A549 (cell line): Measurements from ENCODE around the gene OTULIN. TPM values are rescaled to one million over a fixed set of nuclear protein-coding genes. Genes with fewer than 3 reads are reported as not detected.

ENCODE experiments used
- ATAC-seq, 2 experiments: fragments of 200-7000 bp in 1 of 2; fragments of >200 bp in 1 of 2; cut with Nextera tagmentation in 1 of 2; cut with Tn5 transposase in 1 of 2; 3 replicates each; pipeline versions ENCODE4 v1.8.0 to v1.9.1; 2018 to 2020; ENCODE audit warnings: mild to moderate bottlenecking in 1 of 2, moderate library complexity in 1 of 2
- CTCF ChIA-PET: fragments of 300-600 bp; sonication (Branson Sonifier 250); formaldehyde crosslinking; extraction: SDS; loops from one replicate; lab custom pipeline; 2021; ENCODE audit warnings: antibody characterized with exemption, inconsistent platforms; lab: Yijun Ruan, JAX
- POLR2A ChIA-PET: fragments of 350-600 bp; formaldehyde crosslinking; extraction: SDS; loops from one replicate; lab custom pipeline; 2021; ENCODE audit warnings: antibody characterized with exemption, inconsistent platforms; lab: Yijun Ruan, JAX
- DNase-seq, 2 experiments: peaks; one replicate each; pipeline versions ENCODE4 v3.0.0 to v3.0.0-alpha.2; 2011 to 2016; ENCODE audit warnings: low read depth in 1 of 2, low spot score in 1 of 2
- FAIRE-seq: peaks from 2 replicates; lab custom pipeline; 2011; peaks lifted over from hg19 to GRCh38; lab: Jason Lieb, UNC
- H3K27ac ChIP-seq, 2 experiments: fragments of >200 bp; sonication (Bioruptor Twin); formaldehyde crosslinking; 3 replicates each; pipeline ENCODE4 v1.5.1; 2016 to 2017
- H3K4me1 ChIP-seq: fragments of >200 bp; sonication (Bioruptor Twin); formaldehyde crosslinking; 3 replicates; pipeline ENCODE4 v1.6.1; 2016
- H3K4me2 ChIP-seq: fragments of >200 bp; sonication (Bioruptor Twin); formaldehyde crosslinking; 3 replicates; pipeline ENCODE4 v1.6.1; 2016
- H3K4me3 ChIP-seq: fragments of >200 bp; sonication (Bioruptor Twin); formaldehyde crosslinking; 3 replicates; pipeline ENCODE4 v1.5.1; 2016
- H3K9me3 ChIP-seq: fragments of >200 bp; sonication (Bioruptor Twin); formaldehyde crosslinking; 3 replicates; pipeline ENCODE4 v1.6.1; 2016
- BHLHE40 ChIP-seq: IDR thresholded peaks from 2 replicates; pipeline ENCODE4 v1.6.1; 2012; ENCODE audit warnings: low read depth, low read length, inconsistent platforms
- CBX8 ChIP-seq: fragments of 200-600 bp; sonication (generic); IDR thresholded peaks from 2 replicates; pipeline ENCODE4 v1.6.1; 2016
- EHMT2 ChIP-seq: fragments of 200-600 bp; sonication (generic); IDR thresholded peaks from 2 replicates; pipeline ENCODE4 v1.6.1; 2016; ENCODE audit warnings: antibody characterized with exemption, low read depth, mild to moderate bottlenecking, moderate library complexity
- EP300 ChIP-seq, 2 experiments: fragments of >200 bp; sonication (Bioruptor Twin); formaldehyde crosslinking; IDR thresholded peaks; 2 replicates in 1 of 2; 3 replicates in 1 of 2; pipeline ENCODE4 v1.6.1; 2016 to 2017
- FOSB ChIP-seq: fragments of 250-450 bp; sonication (Bioruptor Pico); IDR thresholded peaks from 2 replicates; pipeline ENCODE4 v1.5.0; 2020; ENCODE audit warnings: mild to moderate bottlenecking, moderate library complexity
- HES2 ChIP-seq: fragments of >200 bp; sonication (Bioruptor Twin); formaldehyde crosslinking; IDR thresholded peaks from 2 replicates; pipeline ENCODE4 v1.6.1; 2016
- HOXA7 ChIP-seq: fragments of 250-450 bp; sonication (Bioruptor Pico); IDR thresholded peaks from 2 replicates; pipeline ENCODE4 v1.5.0; 2020; ENCODE audit warnings: mild to moderate bottlenecking, moderate library complexity
- JUN ChIP-seq, 2 experiments: fragments of >200 bp; sonication (Bioruptor Twin); formaldehyde crosslinking; IDR thresholded peaks; 2 replicates in 1 of 2; 3 replicates in 1 of 2; pipeline ENCODE4 v1.6.1; 2016 to 2017
- JUNB ChIP-seq: fragments of >200 bp; sonication (Bioruptor Twin); formaldehyde crosslinking; IDR thresholded peaks from 2 replicates; pipeline ENCODE4 v1.6.1; 2016
- MAFK ChIP-seq: fragments of 450-650 bp; IDR thresholded peaks from 2 replicates; pipeline ENCODE4 v1.6.1; 2014; ENCODE audit not compliant: partially characterized antibody
- MAX ChIP-seq: IDR thresholded peaks from 2 replicates; pipeline ENCODE4 v1.6.1; 2012
- NFE2L2 ChIP-seq: fragments of 150-350 bp; conservative IDR thresholded peaks from 2 replicates; pipeline ENCODE4 v1.6.1; 2014; ENCODE audit warnings: low read length
- NR3C1 ChIP-seq: fragments of >200 bp; sonication (Bioruptor Twin); formaldehyde crosslinking; IDR thresholded peaks from 3 replicates; pipeline ENCODE4 v1.6.1; 2017
- PBX3 ChIP-seq: IDR thresholded peaks from 2 replicates; pipeline ENCODE4 v1.6.1; 2012
- POLR2AphosphoS2 ChIP-seq: conservative IDR thresholded peaks from 2 replicates; pipeline ENCODE4 v1.6.1; 2012; ENCODE audit warnings: low read length, improper control_type of control experiment, inconsistent platforms
- RAD21 ChIP-seq, 2 experiments: fragments of >200 bp in 1 of 2; sonication (Bioruptor Twin) in 1 of 2; formaldehyde crosslinking in 1 of 2; IDR thresholded peaks in 1 of 2; conservative IDR thresholded peaks in 1 of 2; 2 replicates in 1 of 2; 3 replicates in 1 of 2; pipeline ENCODE4 v1.6.1; 2012 to 2018; ENCODE audit warnings: inconsistent platforms in 1 of 2
- RARB ChIP-seq: fragments of 250-450 bp; sonication (Bioruptor Pico); IDR thresholded peaks from 2 replicates; pipeline ENCODE4 v1.8.0; 2021; ENCODE audit warnings: mild to moderate bottlenecking, moderate library complexity
- RCOR1 ChIP-seq: fragments of 150-350 bp; IDR thresholded peaks from 2 replicates; pipeline ENCODE4 v1.6.1; 2014; ENCODE audit warnings: antibody characterized with exemption, low read length, low read depth
- REST ChIP-seq: fragments of 200-600 bp; sonication (generic); IDR thresholded peaks from 2 replicates; pipeline ENCODE4 v1.6.1; 2016; ENCODE audit warnings: antibody characterized with exemption, mild to moderate bottlenecking, moderate library complexity
- RNF2 ChIP-seq: fragments of 200-600 bp; sonication (generic); IDR thresholded peaks from 2 replicates; pipeline ENCODE4 v1.6.1; 2016; ENCODE audit warnings: low read depth, mild to moderate bottlenecking, antibody characterized with exemption, moderate library complexity, borderline replicate concordance
- SMC3 ChIP-seq: fragments of >200 bp; sonication (Bioruptor Twin); formaldehyde crosslinking; IDR thresholded peaks from 3 replicates; pipeline ENCODE4 v1.6.1; 2018; ENCODE audit warnings: inconsistent platforms
- TFCP2L1 ChIP-seq: fragments of 250-450 bp; sonication (Bioruptor Pico); IDR thresholded peaks from 2 replicates; pipeline ENCODE4 v1.5.0; 2021; ENCODE audit warnings: mild to moderate bottlenecking
- ZC3H11A ChIP-seq: fragments of 450-650 bp; IDR thresholded peaks from 2 replicates; pipeline ENCODE4 v1.6.1; 2014; ENCODE audit warnings: antibody characterized with exemption, mild to moderate bottlenecking
- ZNF302 ChIP-seq: fragments of 250-450 bp; sonication (Bioruptor Pico); IDR thresholded peaks from 2 replicates; pipeline ENCODE4 v1.9.0; 2021; ENCODE audit warnings: inconsistent platforms, mild to moderate bottlenecking, moderate library complexity
- ZSCAN20 ChIP-seq: fragments of 250-450 bp; sonication (Bioruptor Pico); IDR thresholded peaks from 2 replicates; pipeline ENCODE4 v1.8.0; 2022; ENCODE audit warnings: mild to moderate bottlenecking, moderate library complexity
- WGBS: methylation state at CpG from one replicate; pipeline ENCODE4 v1.1.6; 2017; ENCODE audit errors: missing lambda C conversion rate; 5-methylcytosine and 5-hydroxymethylcytosine counted together
- polyA plus RNA-seq, 4 experiments: library from polyadenylated mRNA; depleted of rRNA in 3 of 4; stranded (reverse); fragments of >200 nt; fragmentation: RNase III in 1 of 4; extraction: RNeasy Plus Mini Kit Qiagen cat#74134 plus additional on column Dnase treatment in 1 of 4; gene quantifications; 2 replicates in 3 of 4; 3 replicates in 1 of 4; pipeline ENCODE4 v1.2.3, GENCODE V29; 2011 to 2017

Gene OTULIN
- polyA plus RNA-seq, 2 of the 4 experiments (the other 2 are of a cell fraction), result 13.5 to 17.8 TPM

GRCh38 chr5:14724633-14725032 is 60.1 kb downstream of the OTULIN start:
- POLR2A ChIA-PET, result no interaction called here
- Histone ChIP-seq H3K4me3 (no peak overlapping the region), H3K27ac (no peak overlapping the region), H3K4me1 (no peaks in the 10 kb centered on the region), H3K9me3 (no peaks in the 10 kb centered on the region), H3K4me2 (no peak overlapping the region)
- CTCF ChIA-PET, result interaction anchor here (0.5 to 10.6 kb wide), 12 partner anchors 9 to 352 kb away, joined by 3 to 144 read pairs (median 28); partner anchors contain the start of gene ANKH
- ATAC-seq, result no peak
- no peak for FAIRE-seq
- no peak for DNase-seq
- TF ChIP-seq MAFK (no peak), JUN (IDR thresholded peaks at IDR 0.05) (no peak), HOXA7 (CRISPR knock-in tag) (no peak), PBX3 (no peak), JUNB (no peak), RAD21 (conservative IDR thresholded peaks at IDR 0.05 in 1 of 2, IDR thresholded peaks at IDR 0.05 in 1 of 2) (no peak), RARB (CRISPR knock-in tag) (no peak), MAX (no peak), NFE2L2 (no peak), RCOR1 (no peak), ZNF302 (no peak), EHMT2 (no peak), HES2 (no peak), REST (no peak), TFCP2L1 (CRISPR knock-in tag) (no peak), POLR2AphosphoS2 (no peak), CBX8 (no peak), ZSCAN20 (no peak)
- WGBS, result 84% methylated on average over 10 of the region's 10 CpGs

- FAIRE-seq, result no peak
- ATAC-seq, result no peak
Observed at GRCh38 chr5:14726066-14726838, 61.7 kb downstream of the OTULIN start.

More at GRCh38 chr5:14726066-14726838, 61.7 kb downstream of the OTULIN start:
- H3K4me2 ChIP-seq, result no peak overlapping the region
- no peak for DNase-seq
- H3K9me3 ChIP-seq, result no peaks in the 10 kb centered on the region
- no peak overlapping the region for H3K4me3 ChIP-seq
- no peak overlapping the region for H3K27ac ChIP-seq
- ChIA-PET POLR2A (no interaction called here), CTCF (interaction anchor here (0.7 to 10.6 kb wide), 35 partner anchors 9 to 386 kb away, joined by 3 to 144 read pairs (median 8); partner anchors contain the start of gene ANKH)
- TF ChIP-seq NR3C1, result no peak
- no peak for TF ChIP-seq RNF2
- TF ChIP-seq EP300 (IDR thresholded peaks at IDR 0.05), result no peak
- no peak for TF ChIP-seq ZC3H11A
- no peak for TF ChIP-seq RCOR1
- TF ChIP-seq FOSB (CRISPR knock-in tag), result no peak
- no peak for TF ChIP-seq BHLHE40
- TF ChIP-seq SMC3, result no peak
- no peak for TF ChIP-seq JUN (IDR thresholded peaks at IDR 0.05)
- no peaks in the 10 kb centered on the region for H3K4me1 ChIP-seq
- 80% methylated on average over 14 of the region's 14 CpGs for WGBS
